Measurements from ENCODE around the gene SLC7A7. TPM values are rescaled to one million over a fixed set of nuclear protein-coding genes. Genes with fewer than 3 reads are reported as not detected.

SLC7A7 gene
- total and polyA plus RNA-seq, 2 of the 13 experiments (the other 11 are each of a cell fraction or from before 2014, with no cell fraction given): 0.13 to 0.63 TPM

GRCh38 chr14:22766457-22767322 is 48.5 kb downstream of the SLC7A7 start, which contains the start of gene OXA1L (continued):
- TF ChIP-seq ZNF441 (CRISPR knock-in tag; IDR thresholded peaks at IDR 0.05; ENCODE audit: borderline replicate concordance): peak; percentile 79
- TF ChIP-seq DZIP1 (CRISPR knock-in tag; IDR thresholded peaks at IDR 0.05): peak; percentile 100
- peak; percentile 65; the same call in 1 of the 2 replicates for TF ChIP-seq ZZZ3 (CRISPR knock-in tag; IDR thresholded peaks at IDR 0.05; ENCODE audit: borderline replicate concordance)
- TF ChIP-seq PTBP1 (IDR thresholded peaks at IDR 0.05; ENCODE audit: low read depth, low read length, poor library complexity, severe bottlenecking): peak; percentile 95
- TF ChIP-seq CHCHD3 (CRISPR knock-in tag; IDR thresholded peaks at IDR 0.05): peak; percentile 71
- peak in 1 of 2 experiments; percentile 80; a peak in 2 of 4 replicates for TF ChIP-seq REST (IDR thresholded peaks at IDR 0.05; ENCODE audit: borderline replicate concordance in 1 of 2, low read depth in 1 of 2, low read length in 2 of 2)
- peak; percentile 94 for TF ChIP-seq ZNF335 (CRISPR knock-in tag; IDR thresholded peaks at IDR 0.05)
- TF ChIP-seq DR1 (CRISPR knock-in tag; IDR thresholded peaks at IDR 0.05): peak; percentile 55; the same call in 1 of the 2 replicates
- TF ChIP-seq HDAC6 (IDR thresholded peaks at IDR 0.05; ENCODE audit: low read depth, low read length): 0 out of 2 replicates have a peak, but pooled peaks have one; percentile 33
- peak; percentile 90 for TF ChIP-seq ZFP90 (CRISPR knock-in tag; IDR thresholded peaks at IDR 0.05; ENCODE audit: borderline replicate concordance)
- no peak for TF ChIP-seq GLMP (CRISPR knock-in tag; IDR thresholded peaks at IDR 0.05; ENCODE audit: borderline replicate concordance)
- peak; percentile 52; the same call in 1 of the 2 replicates for TF ChIP-seq ZMYM3 (CRISPR knock-in tag; IDR thresholded peaks at IDR 0.05)
- no peak for TF ChIP-seq SRSF9 (IDR thresholded peaks at IDR 0.05; ENCODE audit: borderline replicate concordance, insufficient read depth, low read depth, low read length, poor library complexity, severe bottlenecking)
- TF ChIP-seq ZBTB39 (CRISPR knock-in tag; IDR thresholded peaks at IDR 0.05): peak; percentile 86
- peak; percentile 91 for TF ChIP-seq IRF9 (CRISPR knock-in tag; IDR thresholded peaks at IDR 0.05; ENCODE audit: borderline replicate concordance)

Data from HepG2 (cell line).